Esophagus squamous epithelium (tissue), 5 donors: ENCODE results near the gene STK38L. TPM values are rescaled to one million over a fixed set of nuclear protein-coding genes. Genes with fewer than 3 reads are reported as not detected.

Source experiments
- DNase-seq: peaks from one replicate; lab custom pipeline; 2025; lab: John Stamatoyannopoulos, UW
- H3K27ac ChIP-seq, 4 donors: fragments of 200-600 bp; sonication (generic); one replicate each; pipeline ENCODE4 v1.5.1; 2016 to 2019; ENCODE audit warnings: mild to moderate bottlenecking in 1 of 4
- H3K27me3 ChIP-seq, 4 donors: fragments of 200-600 bp; sonication (generic); 1 replicate in 3 of 4; 2 replicates in 1 of 4; pipeline versions ENCODE4 v1.5.1 to v1.6.0; 2017 to 2021; ENCODE audit warnings: antibody characterized with exemption in 1 of 4
- H3K36me3 ChIP-seq, 3 donors: fragments of 200-600 bp; sonication (generic); one replicate each; pipeline ENCODE4 v1.5.1; 2016 to 2019
- H3K4me1 ChIP-seq, 3 donors: fragments of 200-600 bp; sonication (generic); one replicate each; pipeline ENCODE4 v1.5.1; 2017 to 2019
- H3K4me3 ChIP-seq, 4 donors: fragments of 200-600 bp; sonication (generic); 1 replicate in 3 of 4; 2 replicates in 1 of 4; pipeline ENCODE4 v1.5.1; 2016 to 2019; ENCODE audit warnings: mild to moderate bottlenecking in 2 of 4, moderate library complexity in 1 of 4
- H3K9me3 ChIP-seq, 3 donors: fragments of 200-600 bp; sonication (generic); one replicate each; pipeline ENCODE4 v1.5.1; 2016 to 2019
- CTCF ChIP-seq, 6 experiments: fragments of 450-650 bp in 4 of 6; fragments of 200-600 bp in 2 of 6; sonication (generic) in 2 of 6; IDR thresholded peaks; one replicate each; pipeline ENCODE4 v1.5.1; 2016 to 2019; ENCODE audit warnings: antibody characterized with exemption in 6 of 6, mild to moderate bottlenecking in 4 of 6, moderate library complexity in 4 of 6
- POLR2A ChIP-seq, 4 donors: fragments of 450-650 bp; IDR thresholded peaks; one replicate each; pipeline ENCODE4 v1.6.1; 2017; ENCODE audit warnings: antibody characterized with exemption in 4 of 4, mild to moderate bottlenecking in 4 of 4, moderate library complexity in 3 of 4
- WGBS, 2 donors: methylation state at CpG; one replicate each; pipeline ENCODE4 v1.1.5; 2018; 5-methylcytosine and 5-hydroxymethylcytosine counted together
- intact Hi-C: fragments of 100-400 bp; cut with DNase I; formaldehyde crosslinking; loops from one replicate; pipeline ENCODE4 v1.15.0; 2022
- total RNA-seq, 4 donors: library from RNA; depleted of rRNA; stranded (reverse); fragments of >200 nt; gene quantifications; one replicate each; pipeline ENCODE4 v1.1.0, GENCODE V29; 2016
- donor health status: DM: yes; HTN: yes; CAD: no.

Gene STK38L
- total RNA-seq, 4 donors from 2014 or later, result 15.6 to 53.2 (median 28.0) TPM

GRCh38 chr12:27305673-27306456, 61.8 kb downstream of the STK38L start:
- Histone ChIP-seq H3K4me1 (peaks cover 0 to 7% (median 0%) of the 10 kb centered on the region in 3 donors), H3K36me3 (peaks cover 0 to 61% (median 3%) of the 10 kb centered on the region in 3 donors), H3K27me3 (no peaks in the 10 kb centered on the region), H3K9me3 (no peaks in the 10 kb centered on the region), H3K4me3 (no peak overlapping the region), H3K27ac (peak overlapping the region in 1 of 4 donors; percentile 45)
- no peak for DNase-seq
- no peak for TF ChIP-seq POLR2A (IDR thresholded peaks at IDR 0.05)
- TF ChIP-seq CTCF (IDR thresholded peaks at IDR 0.05), result peak in 4 of 6 experiments; percentile 14 to 60 (median 46)
- intact Hi-C loops, result loop anchor here (10.0 kb wide), 1 partner anchor 281 kb away; the partner anchor contains the start of gene MED21
- 83 to 88% methylated on average over 1 of the region's 1 CpG for WGBS, 2 donors

- Histone ChIP-seq H3K9me3 (no peaks in the 10 kb centered on the region), H3K27ac (no peak overlapping the region), H3K4me1 (peaks cover 0 to 7% (median 0%) of the 10 kb centered on the region in 3 donors), H3K36me3 (peaks cover 0 to 70% (median 3%) of the 10 kb centered on the region in 3 donors), H3K27me3 (no peaks in the 10 kb centered on the region), H3K4me3 (no peak overlapping the region)
- intact Hi-C loops, result loop anchor here (10.0 kb wide), 1 partner anchor 285 kb away; the partner anchor contains the start of gene MED21
- TF ChIP-seq CTCF (IDR thresholded peaks at IDR 0.05), result no peak
- TF ChIP-seq POLR2A (IDR thresholded peaks at IDR 0.05), result no peak
- 89 to 91% methylated on average over 2 of the region's 2 CpGs for WGBS, 2 donors
- no peak for DNase-seq
Observed at GRCh38 chr12:27309293-27309994, 65.4 kb downstream of the STK38L start.

GRCh38 chr12:27309995-27310315, 65.9 kb downstream of the STK38L start:
- peaks cover 0 to 7% (median 0%) of the 10 kb centered on the region in 3 donors for H3K4me1 ChIP-seq
- H3K36me3 ChIP-seq, result peaks cover 0 to 71% (median 3%) of the 10 kb centered on the region in 3 donors
- DNase-seq, result no peak
- 91 to 95% methylated on average over 1 of the region's 1 CpG for WGBS, 2 donors
- H3K27ac ChIP-seq, result no peak overlapping the region
- no peaks in the 10 kb centered on the region for H3K9me3 ChIP-seq
- H3K4me3 ChIP-seq, result no peak overlapping the region
- H3K27me3 ChIP-seq, result no peaks in the 10 kb centered on the region
- TF ChIP-seq CTCF (IDR thresholded peaks at IDR 0.05), result no peak
- TF ChIP-seq POLR2A (IDR thresholded peaks at IDR 0.05), result no peak
- intact Hi-C loops, result loop anchor here (10.0 kb wide), 1 partner anchor 285 kb away; the partner anchor contains the start of gene MED21

GRCh38 chr12:27316947-27317346, 72.9 kb downstream of the STK38L start:
- 86 to 91% methylated on average over 1 of the region's 1 CpG for WGBS, 2 donors
- no peak for TF ChIP-seq POLR2A (IDR thresholded peaks at IDR 0.05)
- no peak for TF ChIP-seq CTCF (IDR thresholded peaks at IDR 0.05)
- no peak for DNase-seq
- H3K36me3 ChIP-seq, result peaks cover 0 to 100% (median 0%) of the 10 kb centered on the region in 3 donors
- no peak overlapping the region for H3K27ac ChIP-seq
- H3K9me3 ChIP-seq, result no peaks in the 10 kb centered on the region
- H3K4me3 ChIP-seq, result no peak overlapping the region
- intact Hi-C loops, result no loop called here
- H3K27me3 ChIP-seq, result no peaks in the 10 kb centered on the region
- no peaks in the 10 kb centered on the region for H3K4me1 ChIP-seq

- no peak overlapping the region for H3K4me3 ChIP-seq
- 8 to 17% methylated on average over 1 of the region's 1 CpG for WGBS, 2 donors
- no peak overlapping the region for H3K27ac ChIP-seq
- intact Hi-C loops, result no loop called here
- no peak for DNase-seq
- H3K4me1 ChIP-seq, result no peaks in the 10 kb centered on the region
- H3K36me3 ChIP-seq, result peaks cover 0 to 97% (median 0%) of the 10 kb centered on the region in 3 donors
- H3K27me3 ChIP-seq, result no peaks in the 10 kb centered on the region
- H3K9me3 ChIP-seq, result no peaks in the 10 kb centered on the region
- no peak for TF ChIP-seq CTCF (IDR thresholded peaks at IDR 0.05)
- no peak for TF ChIP-seq POLR2A (IDR thresholded peaks at IDR 0.05)
Observed at GRCh38 chr12:27319409-27319808, 75.3 kb downstream of the STK38L start.
